NCI-H2081 (cell line): Measurements from ENCODE around the gene NOL3.
A peak's percentile ranks its signal among the peaks of the same experiment; 100 is the strongest.
"Not testable (repeated sequence)": the region's sequence is repeated elsewhere in the genome, so short reads cannot be mapped to it uniquely, and the experiment has no call there.

ENCODE experiments used
- DNase-seq, 2 experiments: peaks; one replicate each; lab custom pipeline; 2025; lab: John Stamatoyannopoulos, UW

Gene NOL3

DNA sequence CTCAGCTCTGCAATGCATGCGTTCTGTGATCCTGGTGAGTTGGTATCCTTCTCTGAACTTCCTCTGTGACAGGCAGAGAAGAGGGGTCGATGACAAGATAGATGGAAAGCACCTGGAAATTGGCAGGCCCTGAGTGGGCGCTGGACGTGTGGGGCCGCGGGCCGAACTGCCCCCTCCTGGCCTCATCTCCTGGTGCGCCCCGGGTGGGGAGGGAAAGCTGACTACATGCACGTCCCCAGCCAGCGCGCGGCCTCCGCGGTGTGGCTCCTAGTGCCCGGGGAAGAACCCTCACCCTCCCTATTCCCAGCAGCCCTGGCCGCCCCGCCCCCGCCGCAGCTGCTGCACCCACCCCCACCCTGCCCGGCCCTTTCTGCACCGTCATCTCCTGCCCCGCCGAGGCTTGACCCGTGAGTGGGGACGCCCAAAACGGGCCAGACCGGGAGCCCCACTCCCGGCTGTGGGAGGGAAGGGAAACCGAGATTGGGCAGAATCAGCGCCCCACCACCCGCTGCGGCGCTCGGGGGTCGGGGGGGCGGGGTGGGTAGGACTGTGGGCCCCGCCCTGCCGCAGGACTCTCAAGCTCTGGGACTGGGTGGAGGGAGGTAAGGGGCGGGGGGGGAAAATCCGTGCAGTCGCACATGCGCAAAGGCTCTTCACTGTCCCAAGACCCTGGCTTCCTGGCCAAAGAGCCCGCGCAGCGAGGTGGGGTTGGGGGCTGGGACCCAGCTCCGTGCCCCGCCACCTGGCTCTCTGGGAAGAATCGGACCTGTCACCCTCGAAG is at the start of gene NOL3:
Gene NOL3, plus strand, starts transcription at position 371 of the 781 bp plus-strand sequence.
- peak; percentile 55 to 57 for DNase-seq

DNA sequence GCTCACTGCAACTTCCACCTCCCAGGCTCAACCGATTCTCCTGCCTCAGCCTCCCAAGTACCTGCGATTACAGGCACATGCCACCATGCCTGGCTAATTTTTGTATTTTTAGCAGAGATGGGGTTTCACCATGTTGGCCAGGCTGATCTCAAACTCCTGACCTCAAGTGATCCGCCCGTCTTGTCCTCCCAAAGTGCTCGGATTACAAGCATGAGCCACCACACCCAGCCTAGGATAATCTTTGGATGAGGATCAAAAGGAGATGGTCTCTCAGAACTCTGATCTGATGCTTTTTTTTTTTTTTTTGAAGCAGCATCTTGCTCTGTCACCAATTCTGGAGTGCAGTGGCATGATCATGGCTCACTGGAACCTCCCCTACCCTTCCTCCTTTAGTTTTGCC is 47.5 kb upstream of the NOL3 start:
- not testable (repeated sequence) for DNase-seq

DNA sequence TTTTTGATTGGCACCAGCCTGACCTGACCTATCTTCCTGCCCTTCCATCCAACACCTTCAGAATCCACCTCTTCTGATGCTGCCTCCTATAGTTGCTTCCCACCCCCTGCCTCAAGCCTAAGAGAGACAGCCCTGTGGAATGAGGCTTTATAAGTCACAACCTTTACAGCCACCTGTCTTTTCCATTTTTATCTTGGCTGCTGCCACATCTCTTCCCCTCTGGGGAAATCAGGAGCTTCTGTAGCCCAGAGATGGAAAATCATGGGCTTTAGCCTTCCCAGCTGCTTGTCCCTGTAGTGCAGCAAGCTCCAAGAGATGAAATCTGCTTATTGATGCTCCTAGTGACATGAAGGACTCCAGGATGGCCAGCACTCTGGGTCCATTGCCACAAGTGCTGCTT is 41.9 kb upstream of the NOL3 start:
- DNase-seq: no peak

DNA sequence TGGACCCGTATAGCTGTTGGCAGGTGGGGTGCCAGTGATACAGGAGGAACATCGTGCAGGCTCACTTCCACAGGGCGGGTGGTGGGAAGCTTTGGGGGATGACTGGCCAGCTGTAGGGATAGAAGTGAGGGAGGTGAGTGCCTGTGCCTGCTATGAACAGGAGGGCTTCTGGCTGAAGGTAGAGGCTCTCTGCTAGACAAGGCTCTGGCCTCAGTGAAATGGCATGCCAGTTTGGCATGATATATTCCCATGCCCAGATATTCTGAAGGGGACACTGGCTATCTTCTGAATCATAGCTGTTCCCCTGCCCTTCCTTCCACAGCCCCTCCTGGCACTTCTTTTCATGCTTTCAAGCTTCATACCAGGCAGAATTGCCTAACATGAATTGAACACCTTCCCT is 41.5 kb upstream of the NOL3 start:
- no peak for DNase-seq

DNA sequence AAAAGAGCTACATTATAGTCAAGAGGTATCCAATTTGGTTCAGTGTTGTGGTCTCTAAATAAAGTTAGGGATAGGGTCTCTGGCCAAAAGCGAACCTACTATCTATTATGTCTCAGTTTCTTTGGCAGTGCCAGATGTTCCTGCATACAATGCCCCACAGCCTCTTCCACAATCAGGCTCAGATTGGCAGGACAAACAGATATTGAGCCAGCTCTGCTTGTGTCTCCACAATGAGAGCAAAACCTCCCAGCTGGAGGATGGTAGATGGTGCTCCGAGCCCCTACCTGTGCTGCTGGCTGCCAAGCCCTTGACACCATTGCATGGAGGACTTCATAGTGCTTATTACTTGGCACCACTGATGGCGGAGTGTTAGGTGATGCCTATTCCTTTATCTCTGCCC is 40.9 kb upstream of the NOL3 start:
- no peak for DNase-seq

- DNase-seq: no peak
Observed at GRCh38 chr16:67137605-67138004, 32.7 kb upstream of the NOL3 start.

- DNase-seq: no peak
Observed at GRCh38 chr16:67141391-67141790, 28.9 kb upstream of the NOL3 start.

DNA sequence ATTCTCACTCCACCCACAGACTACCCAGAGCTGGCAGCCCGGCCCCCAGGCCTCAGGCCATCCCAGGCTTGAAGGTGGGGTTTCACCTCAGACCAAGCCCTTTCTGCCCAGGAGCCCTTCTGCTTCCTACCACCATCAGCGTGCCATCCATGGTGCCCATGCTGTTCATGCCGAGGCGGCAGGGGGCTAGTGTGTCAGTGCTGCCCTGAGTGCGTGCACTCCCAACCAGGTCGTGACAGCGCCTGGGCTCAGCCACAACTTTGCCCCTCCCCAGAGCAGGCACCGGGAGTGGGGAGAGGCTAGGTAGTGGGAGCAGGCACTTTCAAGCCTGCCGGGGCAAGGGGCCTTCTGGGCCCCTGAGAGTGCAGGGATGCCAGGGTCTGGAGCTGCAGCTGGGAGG is 28.0 kb upstream of the NOL3 start:
- DNase-seq: no peak

GRCh38 chr16:67144943-67145342 is 25.4 kb upstream of the NOL3 start:
- DNase-seq: no peak

- no peak for DNase-seq
Observed at GRCh38 chr16:67145746-67146145, 24.6 kb upstream of the NOL3 start.

DNA sequence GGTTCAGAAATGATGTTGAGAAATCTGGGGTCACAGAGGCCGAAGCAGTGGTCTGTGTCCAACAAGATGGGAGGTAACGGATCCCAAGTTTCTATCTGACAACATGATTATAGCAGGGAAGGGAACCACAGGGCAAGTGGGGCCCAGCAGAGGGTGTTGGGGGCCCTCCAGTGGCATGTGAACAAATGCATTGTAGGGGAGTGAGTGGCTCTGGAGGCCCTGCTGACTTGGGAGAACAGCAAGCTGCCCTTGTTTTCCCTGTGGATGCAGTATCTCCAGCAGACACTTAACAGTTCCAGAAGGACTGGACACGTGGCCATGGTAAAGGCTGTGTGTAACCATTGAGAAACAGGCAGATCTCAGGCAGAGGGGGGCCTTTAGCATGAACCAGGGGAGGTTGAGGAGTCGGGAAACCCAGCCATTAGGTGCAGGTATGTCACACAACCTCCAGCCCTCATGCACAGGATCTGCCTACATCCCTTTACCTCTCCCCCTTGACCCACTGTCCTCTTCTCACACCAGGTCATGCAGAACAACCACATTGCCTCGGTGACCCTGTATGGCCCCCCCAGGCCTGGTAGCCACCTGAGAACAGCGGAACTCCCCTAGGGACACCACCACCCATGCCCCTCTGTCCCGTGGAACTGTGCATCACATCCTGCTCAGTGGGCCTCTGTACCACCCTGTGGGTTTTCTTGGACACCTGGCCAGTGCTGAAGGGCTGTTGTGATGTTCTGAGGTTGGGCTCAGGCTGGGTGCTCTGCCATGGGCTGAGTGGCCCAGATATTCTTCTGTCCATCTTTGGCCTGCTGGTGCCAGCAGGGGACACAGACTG is 23.6 kb upstream of the NOL3 start:
- no peak for DNase-seq

DNA sequence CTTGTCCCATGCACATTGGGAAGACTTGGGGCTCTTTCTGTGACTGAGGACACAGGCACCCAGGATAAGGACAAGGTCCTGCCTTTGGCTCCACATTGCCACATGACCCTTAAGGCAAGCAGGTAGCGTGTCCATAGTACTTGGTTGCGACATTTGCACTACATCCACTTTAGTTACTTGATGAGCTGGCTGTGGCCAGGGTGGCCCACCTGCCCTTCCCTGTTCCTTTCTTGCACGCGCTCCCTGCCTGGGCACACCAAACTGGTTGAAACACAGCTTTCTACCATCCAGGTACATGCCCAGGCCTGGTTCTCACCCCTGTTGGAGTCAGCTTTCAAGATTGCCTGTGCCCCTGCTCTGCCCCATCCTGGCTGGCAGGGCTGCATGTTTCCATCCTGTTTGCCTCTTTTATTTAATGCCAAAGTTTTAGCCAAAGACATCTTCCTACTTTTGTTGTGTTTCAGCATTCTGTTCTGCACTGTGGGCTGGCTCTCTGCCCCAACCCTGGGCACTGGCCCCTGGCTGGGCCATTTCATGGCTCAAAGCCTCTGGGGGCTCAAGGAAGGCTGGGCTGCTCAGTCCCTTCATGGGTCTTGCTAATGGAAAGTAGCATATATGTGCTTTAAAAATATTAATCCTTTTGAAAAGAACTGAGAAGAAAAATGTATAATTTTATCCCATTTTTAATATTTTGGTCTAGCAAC is 22.7 kb upstream of the NOL3 start:
- DNase-seq: no peak

DNA sequence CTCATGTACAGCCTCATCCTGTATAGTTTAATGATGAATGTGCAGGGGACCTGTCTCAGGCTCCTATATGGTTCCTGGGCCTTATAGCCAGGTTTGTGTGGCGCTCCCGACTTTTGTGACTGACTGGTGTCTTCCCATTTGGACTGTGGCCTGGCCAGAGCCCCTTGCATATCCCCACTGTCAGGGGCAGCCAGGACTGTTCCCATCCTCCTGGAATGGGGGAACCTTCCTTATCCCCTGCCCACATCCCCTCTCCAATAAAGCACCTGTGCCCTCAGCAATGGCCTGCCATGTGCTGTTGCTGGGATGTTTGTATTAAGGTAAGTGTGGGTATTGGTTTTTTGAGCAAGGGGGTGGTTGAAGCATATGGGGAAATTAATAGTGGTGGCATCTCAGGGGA is 22.1 kb upstream of the NOL3 start:
- no peak for DNase-seq

DNA sequence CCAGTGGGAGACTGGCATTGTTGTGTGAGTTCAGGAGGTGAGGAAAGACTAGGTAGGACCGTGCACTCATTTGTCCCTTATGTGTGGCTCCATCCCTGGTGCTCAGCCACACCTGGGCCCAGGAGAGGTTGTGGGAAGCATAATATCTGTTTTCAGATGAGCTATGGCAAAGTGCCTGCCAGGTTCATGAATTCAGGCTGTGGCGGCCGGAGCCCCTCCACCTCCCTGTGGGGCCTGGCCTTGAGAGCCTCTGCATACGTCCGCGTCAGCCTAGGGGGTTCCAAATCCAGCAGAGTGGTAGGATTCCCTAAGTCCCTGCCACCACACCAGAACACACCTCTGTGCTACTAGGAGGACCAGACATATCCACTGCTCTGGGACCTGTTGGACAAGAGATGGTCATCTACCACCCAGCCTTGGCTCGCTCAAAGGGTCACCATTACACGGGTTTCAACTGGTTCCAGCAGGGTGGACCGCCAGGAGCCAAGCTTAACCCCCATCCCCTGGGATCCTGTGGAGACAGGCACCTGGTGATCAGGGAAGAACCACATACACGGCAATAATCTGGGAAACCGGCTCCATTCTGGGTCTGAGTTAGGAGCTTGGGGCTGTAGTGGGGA is 21.6 kb upstream of the NOL3 start:
- no peak for DNase-seq

DNA sequence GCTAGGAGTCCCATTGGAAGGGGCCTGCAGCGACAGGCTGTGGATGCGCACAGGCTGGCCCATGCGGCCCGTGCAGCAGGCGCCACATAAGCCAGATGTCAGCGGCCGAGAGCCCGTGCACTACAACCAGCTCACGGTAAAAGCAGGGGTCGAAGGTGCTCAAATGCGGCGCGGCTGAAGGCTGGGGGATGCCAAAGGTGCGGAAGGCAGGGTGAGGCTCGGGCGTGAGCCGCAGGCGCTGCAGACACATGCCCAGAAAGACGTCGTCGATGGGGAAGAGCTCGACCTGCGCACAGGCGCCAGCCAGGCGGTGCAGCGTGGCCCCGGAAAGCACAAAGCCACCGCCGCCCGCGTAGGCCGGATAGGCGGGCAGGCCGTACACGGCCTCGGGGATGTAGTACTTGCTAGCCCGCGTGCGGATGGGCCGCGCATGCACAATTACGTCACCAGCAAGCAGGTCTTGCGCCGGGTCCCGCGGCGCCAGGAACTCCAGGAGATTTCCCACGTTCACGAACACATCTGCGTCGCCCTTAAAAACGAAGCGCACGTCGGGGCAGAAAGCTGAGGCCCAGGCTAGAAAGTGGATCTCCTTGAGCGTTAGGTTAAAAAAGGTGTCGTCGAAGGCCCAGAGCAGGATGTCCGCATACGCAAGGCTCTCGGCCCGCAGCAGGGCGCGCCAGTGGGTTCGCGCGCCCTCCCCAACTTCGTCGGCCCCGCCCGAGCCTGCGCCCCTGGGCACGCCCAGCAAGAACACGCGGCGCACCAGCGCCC is 20.9 kb upstream of the NOL3 start:
- DNase-seq: no peak

DNA sequence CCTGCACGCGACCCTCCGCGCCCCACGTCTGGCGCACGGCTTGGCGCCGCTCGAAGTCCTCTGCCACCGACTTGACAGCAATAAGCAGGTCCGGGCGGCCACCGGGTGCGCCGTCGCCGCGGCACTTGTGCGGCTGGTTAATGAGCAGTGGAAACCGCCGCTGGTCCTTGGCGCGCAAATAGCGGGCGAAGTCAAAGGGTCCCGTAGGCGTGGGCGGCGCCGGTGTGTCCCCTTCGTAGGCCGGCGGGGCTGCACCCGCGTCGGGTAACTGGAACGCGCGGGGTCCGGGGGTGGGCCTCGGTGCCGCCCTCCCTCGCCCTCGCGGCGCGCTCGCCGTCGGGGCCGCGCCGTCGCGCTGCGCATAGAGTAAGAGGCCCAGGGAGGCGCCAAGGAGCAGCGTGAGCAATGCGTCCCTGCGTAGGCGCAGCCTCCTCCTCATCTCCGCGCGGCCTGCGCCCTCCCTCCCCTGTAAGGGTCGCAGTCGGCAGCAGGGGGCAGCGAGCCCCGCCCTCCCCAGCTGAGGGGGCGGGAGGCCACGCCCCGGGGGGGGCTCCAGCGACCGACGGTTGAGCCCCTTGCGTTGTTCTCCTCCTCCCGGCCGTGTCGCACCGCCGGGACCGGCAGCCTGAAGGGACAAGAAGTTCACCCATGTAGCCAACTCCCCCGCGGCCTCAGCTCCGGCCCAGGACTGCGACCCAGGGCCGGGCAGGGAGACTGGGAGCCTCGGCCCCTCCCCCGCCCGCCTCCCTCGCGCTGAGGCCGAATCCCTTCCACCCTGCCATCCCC is 20.1 kb upstream of the NOL3 start:
- no peak for DNase-seq

DNA sequence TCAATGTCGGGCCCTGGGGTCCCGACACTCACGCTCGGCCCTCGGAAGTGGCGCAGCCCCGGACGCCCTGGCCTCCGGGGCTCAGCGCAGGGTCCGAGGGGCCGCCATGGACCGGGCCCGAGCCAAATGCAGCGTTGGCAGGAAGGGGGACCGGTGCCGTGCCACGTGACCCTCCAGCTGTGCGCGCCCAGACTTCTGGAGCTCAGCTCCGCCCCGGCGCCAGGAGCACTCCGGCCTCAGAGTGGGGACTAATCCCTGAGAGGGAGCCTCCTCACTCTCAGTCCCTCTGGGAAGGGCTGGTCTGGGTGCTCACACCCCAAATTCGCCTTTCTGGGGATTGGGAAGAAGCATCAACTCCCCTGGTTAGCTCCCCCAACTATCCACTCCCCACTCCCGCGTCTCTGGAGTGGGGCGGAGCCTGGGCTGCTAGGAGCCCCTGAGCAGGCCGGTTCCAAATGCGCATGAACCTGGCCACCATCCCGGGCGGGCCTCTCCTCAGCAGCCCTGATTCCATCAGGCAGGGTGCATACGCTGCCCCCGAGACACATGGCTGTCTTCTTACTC is 19.4 kb upstream of the NOL3 start, which contains the start of gene B3GNT9:
Gene B3GNT9, minus strand, starts transcription at position 166 of the 564 bp plus-strand sequence. CDS start 513 bp downstream, outside the sequence.
- peak; percentile 17 to 32 for DNase-seq

- DNase-seq: no peak
Observed at GRCh38 chr16:67151431-67152097, 18.8 kb upstream of the NOL3 start.

DNA sequence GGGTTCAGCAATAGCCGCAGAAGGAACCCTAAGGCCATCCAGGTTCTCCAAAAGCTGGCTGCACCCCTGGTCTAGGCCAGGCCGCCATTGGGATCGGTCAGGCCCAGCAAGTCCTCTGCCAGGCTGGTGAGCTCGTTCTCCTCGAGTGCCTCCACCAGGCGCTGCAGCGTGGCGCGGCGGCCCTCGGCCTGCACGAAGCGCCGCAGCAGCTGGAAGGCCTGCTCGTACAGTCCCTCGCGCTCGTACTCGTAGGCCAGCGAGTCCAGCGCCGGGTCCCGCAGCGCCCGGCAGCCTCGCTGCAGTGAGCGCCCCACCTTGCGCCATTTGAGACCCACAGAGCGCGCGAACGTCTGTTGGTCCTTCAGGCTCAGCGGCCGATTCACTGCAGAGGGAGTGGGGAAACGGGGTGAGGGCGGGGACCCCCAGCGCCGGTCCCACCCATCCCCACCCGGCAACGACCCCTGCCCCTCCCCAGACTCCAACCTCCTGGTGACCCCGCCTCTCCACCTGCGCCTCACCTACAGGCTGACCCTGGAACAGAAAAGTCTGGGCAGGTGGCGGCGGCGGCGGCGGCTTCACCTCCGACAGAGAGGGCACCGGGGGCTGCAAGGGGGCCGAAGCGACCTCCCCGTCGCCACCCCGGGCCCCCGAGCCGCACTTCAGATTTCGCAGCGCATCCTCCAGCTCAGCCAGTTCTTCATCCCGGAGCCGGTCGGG is 15.6 kb upstream of the NOL3 start:
- no peak for DNase-seq
